ENCODE results near the gene LRTM2.
A peak's percentile ranks its signal among the peaks of the same experiment; 100 is the strongest.

Gene LRTM2

DNA sequence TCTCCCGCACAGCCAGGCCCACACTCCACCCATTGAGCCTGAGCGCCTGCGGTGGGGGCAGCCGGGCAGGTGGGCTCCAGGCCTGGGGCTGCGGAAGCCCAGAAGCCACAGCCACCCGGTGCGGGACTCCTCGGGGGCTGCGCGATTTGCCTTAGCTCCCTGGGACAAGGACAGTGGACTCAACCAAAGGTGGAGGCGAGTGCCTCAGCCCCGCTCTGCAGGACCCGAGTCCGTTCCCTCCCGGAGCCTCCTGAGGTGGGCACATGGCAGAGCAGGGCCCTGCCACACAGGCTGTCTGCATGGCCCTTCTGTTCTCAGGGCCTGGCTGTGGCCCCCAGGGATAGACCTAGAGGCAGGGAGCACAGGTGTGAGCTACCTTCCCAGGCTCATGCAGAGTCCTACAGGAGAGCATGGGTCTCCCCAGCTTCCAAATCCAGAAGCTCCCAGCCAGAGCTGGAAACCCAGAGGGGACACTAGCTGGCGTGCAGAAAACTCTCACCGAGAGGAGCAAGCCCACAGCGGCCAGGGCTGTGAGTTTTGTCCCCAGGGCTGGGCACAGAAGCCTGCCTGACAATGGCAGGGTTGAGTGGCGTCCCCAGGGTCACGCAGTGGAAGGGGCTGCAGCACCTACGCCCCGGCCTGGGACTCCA, 22.2 kb upstream of the LRTM2 start:
- no peak for DNase-seq (ENCODE audit: low read depth in 3 of 3, low spot score in 1 of 3)

DNA sequence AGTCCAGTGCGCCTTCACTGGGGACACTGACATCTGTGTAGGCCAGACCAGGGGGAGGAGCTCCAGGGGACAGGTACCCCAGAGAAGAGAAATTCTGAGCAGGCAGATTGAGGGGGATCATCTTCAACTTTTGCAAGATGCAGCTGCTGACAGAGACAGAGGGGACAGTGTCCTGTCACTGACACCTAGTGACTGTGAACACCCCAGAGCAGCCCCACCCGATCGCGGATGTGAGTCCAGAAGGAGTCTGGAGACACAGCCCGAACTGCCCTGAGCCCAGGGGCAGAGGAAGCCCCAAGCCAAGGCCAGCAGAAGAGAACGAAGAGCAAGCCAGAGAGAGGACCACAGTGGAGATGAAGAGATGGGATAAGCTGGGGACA, 21.7 kb upstream of the LRTM2 start:
- no peak for DNase-seq (ENCODE audit: low read depth in 3 of 3, low spot score in 1 of 3)

DNA sequence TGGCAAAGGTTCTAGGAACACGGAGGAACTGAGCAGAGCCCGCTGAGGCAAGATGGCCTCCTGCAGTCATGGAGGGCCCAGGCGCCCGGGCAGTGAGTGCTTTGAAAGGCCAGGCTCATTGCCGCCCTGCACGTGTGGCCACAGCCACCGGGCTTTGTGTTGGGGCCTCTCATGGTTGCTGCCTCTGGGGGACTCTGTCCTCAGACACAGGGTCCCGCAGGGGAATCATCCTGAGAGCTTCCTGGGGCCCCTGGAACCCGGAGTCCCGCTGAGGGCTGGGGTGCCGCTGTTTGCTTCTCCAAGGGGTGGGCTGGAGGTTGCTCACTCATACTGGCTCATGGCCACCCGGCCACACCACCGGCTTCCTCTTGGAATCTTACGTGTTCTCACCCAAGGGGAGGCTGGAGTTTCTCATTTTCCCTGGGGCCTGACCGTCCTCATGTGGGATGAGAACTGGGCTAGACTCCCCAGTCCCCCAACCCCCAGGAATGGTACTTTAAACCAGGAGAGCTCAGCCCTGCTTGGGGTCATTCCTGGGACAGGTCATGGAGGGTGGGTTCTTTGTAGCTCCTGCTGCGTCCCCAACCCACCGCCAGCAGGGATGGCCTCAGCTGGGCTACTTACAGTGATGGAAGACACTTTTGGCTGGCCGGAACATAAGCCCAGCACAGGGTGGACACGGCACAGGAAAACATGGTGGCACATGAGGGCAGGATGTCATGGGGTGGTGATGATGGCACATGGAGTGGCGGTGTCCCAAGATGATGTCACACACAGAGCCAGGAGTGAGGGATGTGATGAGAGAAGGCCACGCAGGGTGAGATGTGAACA, 21.1 kb upstream of the LRTM2 start:
- DNase-seq (ENCODE audit: low read depth in 3 of 3, low spot score in 1 of 3): no peak

DNA sequence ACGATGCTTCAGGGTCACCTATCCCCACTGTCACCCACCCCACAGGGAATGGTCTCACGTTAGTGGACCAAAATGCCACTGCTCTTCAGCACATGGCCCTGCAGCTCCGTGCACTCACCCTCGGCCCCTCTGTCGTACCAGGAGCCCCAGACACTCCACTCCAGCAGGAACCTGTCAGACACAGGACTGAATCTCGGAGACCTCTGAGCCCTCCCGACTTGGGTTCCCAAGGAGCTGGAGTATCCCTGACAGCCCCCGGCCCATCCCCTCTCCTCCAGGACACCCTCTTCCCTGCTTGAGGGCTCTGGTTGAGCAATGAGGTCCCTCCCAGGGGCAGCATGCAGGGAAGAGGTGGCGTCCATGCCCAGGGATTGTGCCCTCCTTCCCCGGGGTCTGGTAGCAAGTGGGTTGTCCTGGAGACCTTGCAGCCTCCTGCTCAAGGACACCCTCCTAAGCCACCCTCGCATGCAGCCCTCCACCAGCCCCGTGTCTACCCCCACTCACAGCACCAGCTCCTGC, 20.4 kb upstream of the LRTM2 start:
- no peak for DNase-seq (ENCODE audit: low read depth in 3 of 3, low spot score in 1 of 3)

DNA sequence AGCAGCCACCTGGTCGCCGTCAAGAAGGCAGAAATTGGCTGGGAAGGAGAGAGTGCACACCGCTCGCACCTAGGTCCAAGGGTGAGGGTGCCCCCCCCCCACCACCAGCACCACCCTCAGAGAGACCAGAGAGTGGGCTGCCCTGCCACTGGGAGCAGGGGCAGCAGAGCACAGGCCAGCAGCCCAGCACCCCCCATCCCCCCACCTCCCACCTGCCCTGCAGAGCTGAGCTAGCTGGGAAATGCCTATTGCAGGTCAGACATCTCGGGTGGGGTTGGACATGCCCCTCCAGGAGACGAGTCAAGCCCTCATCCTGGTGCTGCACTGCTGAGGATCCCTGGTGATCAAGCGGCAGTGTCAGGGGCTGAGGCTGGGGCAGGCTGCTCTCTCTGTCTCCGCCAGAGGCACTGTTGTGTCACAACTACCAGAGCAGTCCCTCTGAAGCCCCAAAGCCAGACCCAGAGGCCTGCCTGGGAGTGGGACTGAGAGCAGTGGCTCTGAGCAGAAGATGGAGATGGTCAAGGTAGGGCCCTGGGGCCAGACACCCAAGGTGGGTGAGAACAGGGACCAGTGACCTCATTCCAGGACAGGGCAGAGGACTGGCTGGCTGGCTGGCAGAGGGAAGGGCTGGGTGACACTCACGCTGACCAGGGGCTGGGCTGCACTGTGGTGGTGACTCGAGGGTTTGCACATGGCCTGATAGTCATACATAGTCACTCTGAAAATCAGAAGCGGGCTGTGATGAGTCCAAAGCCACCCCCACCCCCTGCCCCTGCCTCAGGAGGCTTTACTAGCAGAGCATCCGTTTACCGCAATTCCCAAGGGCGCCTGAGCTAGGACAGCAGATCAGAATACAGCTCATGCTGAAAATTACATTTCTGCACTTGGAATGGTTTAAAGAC, 19.7 kb upstream of the LRTM2 start:
- DNase-seq (ENCODE audit: low read depth in 3 of 3, low spot score in 1 of 3): no peak

DNA sequence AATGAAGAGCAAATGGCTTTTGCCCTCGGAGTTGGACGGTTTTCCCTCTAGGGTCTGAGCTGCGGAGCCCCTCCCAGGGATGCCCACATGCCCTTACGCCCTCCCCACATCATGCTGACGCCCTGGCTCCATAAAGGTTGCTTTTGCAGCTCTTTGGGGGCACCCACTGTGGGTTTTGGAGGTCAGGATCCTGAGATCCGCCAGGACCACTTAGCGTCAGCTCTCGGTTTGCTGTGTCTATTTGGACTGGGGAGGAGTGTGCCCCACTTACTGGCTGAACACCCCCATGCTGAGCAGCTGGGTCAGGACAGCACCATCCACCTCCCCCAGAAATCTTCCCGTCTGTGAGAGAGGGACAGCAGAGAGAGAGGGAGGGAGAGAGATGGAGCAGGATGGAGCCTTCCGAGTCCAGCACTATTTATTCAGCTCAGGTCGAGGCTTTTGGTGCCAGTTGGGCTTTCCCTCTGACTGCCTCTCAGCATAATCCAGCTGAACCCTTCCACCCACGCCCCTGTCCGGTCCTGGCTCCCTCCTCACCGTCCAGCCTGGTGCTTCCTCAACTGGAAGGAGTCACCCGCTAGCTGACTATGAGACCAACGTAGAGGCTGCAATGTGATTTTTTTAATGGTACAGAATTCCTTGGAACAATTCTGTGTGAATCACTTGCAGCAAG, 18.9 kb upstream of the LRTM2 start:
- DNase-seq (ENCODE audit: low read depth in 3 of 3, low spot score in 1 of 3): no peak

DNA sequence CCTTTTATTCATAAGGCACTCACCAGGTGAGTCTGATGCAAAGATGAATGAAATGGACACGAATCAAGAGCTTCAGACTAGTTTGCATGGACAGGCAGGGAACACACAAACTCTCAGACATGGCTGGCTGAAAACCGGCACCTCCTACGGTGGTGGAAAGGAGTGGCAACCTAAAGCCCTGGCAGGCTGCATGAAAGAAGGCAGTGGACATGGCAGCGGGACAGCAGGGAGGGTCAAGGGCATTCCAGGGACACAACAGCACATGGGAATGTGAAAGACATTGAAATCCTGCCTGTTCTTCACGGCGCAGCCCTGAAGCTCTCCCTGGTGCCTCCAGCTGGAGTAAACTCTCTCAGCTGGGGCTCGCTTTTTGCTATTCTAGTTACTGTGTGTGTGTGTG, 16.6 kb upstream of the LRTM2 start:
- DNase-seq (ENCODE audit: low read depth in 3 of 3, low spot score in 1 of 3): no peak

DNA sequence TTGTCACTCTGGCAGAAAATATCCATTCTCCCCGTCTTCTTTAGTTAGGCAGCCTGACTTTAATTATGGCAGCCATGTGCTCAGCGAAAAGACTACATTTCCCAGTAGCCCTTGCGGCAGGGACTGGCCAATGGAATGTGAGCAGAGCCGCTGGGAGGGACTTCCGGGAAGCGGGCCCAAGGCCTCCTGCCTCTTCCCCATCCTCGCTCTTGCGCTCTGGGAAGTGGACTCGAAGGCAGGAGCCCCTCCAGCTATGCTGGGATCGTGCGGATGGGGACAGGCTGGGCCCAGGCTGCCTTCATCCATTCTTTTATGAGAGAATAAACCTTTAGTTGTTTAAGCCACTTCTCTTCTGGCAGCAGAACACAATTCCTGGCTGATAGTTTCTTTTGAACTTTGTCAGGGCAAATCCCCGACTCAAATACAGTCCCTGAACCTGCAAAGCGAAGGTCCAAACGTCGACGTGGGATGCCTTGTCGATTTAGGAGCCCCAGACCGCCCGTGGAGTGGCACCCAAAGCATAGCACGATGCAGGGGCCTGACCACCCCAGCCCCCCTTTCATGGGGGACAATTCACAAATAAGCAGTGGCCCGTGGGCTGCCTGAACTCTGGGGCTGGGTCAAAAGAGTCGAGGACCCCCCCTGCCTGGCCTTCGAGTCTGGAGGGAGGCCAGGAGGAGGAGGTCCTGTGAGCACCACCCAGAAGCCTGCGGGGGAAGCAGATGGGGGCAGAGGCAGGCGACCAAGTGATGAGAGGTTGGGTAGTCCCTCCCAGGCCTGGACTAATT, 15.6 kb upstream of the LRTM2 start:
- peak; percentile 48 to 66 (median 60) for DNase-seq (ENCODE audit: low read depth in 3 of 3, low spot score in 1 of 3)

DNA sequence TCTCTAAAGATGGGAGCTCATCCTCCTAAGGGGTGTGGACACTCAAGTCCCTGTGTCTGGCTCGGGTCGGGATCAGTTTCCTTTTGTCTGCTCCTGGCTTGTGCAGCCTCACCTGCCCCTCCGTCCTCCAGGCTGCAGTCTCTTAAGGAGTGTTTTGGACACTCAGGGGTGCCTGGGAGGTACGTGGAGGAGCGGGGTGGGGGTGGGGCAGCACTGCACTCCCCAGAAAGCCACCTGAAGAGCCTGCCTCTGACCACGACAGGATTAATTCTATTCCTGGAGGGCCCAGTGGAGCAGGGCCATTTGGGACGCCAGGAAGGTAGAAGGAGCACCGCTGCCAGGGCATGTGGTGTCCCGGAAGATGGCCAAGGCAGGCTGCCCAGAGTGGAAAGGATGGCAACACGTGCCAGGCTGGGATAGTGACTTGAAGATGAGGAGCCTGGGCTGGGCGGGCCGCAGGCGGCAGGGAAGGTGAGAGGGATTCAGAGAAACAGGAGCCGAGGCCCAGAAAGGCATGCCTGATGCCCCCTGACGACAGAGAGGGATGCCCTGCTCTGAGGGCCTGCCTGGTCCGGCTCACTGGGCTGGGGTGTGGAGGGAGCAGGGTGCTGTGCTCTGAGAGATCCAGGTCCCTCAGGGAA, 14.8 kb upstream of the LRTM2 start:
- no peak for DNase-seq (ENCODE audit: low read depth in 3 of 3, low spot score in 1 of 3)

DNA sequence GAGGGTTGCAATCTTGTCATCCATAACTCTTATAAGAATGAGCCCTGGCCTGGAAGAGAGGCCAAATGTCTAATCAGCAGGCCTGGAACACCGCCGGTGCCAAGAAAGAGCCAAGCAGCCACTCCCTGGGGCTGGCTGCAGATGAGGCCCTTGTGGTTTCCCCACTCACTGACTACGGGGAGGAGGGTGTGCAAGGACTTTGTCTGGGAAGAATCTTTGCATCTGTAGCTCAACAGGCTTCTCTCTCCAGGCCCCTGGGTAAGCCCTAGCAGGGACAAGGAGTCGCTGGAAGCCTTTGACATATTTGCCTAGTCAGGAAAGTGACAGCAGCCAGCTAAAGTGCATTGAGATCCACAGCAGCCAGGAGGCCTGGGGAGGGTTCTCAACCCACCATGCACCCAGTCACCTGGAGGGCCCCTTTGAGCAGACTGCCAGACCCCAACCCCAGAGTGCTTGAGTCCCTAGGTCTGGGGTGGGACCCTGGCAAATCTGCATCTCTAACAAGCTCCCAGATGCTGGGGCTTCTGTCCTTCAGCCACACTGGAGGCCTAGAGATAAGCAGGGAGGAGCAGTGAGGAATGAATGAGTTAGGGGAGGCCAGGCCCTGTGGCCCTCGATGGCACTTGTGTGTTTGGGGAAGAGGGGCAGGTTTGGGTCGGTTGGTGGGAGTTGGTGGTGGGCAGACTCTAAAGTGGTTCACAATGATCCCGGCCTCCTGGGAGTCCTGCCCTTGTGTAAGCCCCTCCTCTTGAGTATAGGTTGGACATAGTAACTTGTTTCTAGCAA, 13.9 kb upstream of the LRTM2 start:
- DNase-seq (ENCODE audit: low read depth in 3 of 3, low spot score in 1 of 3): no peak

DNA sequence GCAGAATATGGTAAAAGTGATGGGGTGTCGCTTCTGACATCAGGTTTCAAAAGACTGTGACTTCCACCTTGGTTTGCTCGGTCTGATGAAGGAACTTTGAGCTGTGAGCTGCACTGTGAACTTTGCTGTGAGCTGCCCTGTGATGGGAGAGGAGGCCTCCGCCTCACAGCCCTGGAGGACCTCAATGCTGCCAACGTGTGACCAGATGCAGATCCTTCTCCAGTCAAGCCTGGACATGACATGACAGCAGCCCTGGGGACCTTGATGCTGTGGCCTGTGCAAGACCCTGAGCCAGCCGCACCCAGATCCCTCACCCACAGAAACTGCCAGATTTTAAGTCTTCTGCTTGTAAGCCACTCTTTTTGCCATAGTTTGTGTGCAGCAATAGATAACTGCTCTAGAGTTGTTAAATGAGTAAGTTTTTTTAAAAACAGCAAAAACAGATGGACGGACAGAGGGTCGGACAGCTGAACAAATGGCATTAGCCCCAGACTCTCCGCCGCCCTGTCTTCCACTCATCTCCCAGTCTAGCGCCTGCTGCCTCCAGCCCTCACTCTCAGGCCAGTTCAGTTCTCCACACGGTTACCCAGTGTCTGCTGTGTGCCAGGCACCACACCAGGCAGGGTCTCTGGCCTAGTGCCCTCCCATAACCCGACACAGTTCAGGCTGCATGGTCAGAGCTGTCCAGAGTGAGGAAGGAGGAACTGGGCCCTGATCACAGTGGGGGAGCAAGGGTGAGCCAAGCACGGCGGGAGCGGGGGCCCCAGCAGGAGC, 13.1 kb upstream of the LRTM2 start:
- DNase-seq (ENCODE audit: low read depth in 3 of 3, low spot score in 1 of 3): no peak

DNA sequence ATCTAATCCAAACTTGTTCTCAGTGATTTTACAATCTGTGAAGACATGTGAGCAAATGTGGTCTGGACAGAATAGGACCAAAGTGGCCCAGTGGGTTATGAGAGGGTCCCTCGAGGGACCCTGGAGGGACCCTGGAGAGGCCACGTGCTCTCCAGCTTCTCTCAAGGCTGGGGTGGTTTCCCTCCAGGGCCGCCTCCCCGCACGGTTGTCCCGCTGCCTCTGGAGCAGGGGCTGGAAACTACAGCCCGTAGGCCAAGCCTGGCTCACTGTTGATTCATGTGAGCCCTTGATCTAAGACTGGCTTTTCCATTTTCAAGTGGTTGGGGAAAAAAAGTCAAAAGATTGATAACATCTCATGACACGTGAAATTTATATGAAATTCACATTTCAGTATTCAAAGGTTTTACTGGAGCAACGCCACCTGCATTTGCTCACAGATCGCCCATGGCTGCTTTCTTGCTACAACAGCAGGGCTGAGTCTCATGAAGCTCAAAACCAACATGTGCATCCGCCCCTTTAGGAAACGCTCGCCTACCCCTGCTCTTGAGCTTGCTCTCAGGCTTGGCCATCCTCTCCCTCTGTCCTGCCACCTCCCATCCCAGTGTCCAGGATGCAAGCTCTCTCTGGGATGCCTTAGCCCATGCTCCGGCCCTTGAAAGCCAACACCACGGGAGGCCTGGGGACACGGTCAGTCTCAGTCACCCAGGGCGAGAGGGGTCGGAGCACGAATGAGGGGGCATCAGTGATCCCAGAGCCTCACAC, 12.1 kb upstream of the LRTM2 start:
- no peak for DNase-seq (ENCODE audit: low read depth in 3 of 3, low spot score in 1 of 3)

DNA sequence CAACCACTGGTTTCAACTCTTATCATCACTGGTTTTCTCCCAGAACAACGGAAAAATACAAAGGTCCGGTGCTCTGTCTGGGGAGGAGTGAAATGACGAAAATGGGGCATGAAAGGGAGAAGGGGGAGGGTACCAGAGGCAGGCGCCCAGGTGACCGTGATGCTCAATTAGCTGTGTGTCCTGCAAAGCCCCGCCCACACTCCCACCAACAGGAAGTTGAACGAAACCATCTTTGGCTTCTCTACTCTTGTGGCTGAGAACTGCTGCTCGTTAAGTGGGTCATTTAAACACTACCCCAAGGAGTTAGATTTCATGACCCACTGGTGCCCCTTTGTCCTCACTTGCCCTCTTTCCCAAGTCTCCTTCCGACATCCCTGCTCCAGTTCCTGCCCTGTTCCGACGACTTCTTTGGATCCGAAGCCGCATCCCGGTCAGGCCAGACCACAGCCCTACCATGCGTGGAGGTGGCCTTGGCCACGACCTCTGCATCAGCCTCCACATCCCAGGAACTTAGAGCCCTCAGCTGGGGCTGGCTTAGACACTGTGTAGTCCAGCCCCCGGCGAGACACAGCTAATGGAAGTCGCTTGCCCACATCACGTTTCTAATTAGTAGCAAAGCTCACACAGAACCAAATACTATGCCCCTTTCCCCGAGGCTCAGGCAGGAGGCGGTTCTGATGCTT, 11.4 kb upstream of the LRTM2 start:
- no peak for DNase-seq (ENCODE audit: low read depth in 3 of 3, low spot score in 1 of 3)

DNA sequence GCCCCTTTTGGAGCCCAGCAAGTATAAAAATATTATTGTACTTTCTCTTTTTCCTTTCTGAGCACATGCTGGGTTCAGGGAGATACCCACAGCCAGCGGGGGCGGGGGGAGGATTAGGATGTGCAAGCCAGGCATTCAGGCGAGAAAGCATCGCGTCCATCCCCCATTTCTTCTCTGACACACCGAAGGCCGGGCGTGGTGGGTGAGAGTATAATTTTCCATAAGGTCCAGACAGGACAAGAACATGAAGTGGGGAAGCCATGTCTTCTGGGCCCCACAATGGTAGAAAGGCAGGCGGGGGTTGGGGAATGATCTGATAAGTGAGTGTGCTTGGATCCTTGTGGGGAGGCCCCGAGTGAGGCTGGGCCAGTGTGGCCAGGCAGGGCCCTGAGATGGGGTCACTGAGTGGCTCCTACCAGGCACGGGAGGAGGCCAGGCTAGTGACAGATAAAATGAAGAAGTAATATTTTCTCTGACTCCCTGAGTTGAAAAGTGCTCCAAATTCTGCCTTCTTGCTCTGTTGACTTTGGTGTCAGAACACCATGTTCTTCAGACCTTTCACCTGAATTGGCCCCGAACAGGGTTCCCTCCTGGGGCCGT, 10.7 kb upstream of the LRTM2 start:
- DNase-seq (ENCODE audit: low read depth in 3 of 3, low spot score in 1 of 3): no peak

DNA sequence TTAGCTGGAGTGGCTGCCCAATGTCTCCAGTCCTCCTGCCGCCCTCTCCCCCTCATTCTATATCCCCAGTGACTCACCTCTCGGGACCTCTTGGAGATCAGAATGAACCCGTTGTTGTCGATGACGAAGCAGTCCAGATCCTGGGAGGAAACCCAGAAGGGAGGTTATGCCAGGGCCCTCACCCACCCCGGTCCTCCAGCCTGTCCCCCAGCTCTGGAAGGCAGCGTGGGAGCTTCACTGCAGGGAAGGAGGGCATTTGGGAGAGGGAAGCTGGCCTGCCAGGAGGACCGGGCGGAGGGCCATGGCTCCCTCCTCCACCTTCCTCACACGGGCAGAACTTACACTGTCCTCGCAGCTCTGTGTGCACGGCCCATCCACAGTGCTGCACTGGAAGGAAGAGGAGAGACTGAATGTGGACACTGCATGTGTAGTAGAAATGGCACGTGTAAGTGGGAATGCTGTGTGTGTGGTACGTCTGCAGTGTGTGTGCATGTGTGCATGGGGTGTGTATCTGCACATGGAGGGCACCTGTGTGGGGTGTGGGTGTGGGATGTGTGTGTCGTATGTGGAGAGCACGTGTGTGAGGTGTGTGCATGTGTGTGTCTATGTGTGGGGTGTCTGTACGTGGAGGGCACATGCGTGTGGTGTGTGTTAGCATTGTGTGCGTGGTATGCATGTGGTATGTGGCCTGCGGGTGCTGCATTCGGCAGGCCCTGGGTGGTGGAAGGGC, 10.0 kb upstream of the LRTM2 start:
- DNase-seq (ENCODE audit: low read depth in 3 of 3, low spot score in 1 of 3): no peak

DNA sequence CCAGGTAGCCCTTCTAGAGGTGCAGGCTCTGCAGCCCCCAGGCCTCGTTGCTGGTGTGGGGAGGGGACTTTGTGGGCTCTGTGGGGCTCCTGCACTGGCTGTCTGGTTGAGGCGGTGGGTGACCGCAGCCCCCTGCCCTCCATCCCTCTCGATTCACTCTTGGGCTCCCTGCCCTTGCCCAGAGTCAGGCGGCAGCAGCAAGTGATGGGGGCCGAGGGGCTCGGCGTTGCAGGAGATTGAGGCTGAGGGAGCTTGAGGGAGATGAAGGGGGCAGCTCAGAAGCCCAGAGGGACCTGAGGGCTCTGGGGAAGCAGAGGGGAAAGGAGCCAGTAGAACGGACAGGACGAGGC, 9.5 kb upstream of the LRTM2 start:
- no peak for DNase-seq (ENCODE audit: low read depth in 3 of 3, low spot score in 1 of 3)
